ENCODE results near the gene ELMO1.

ELMO1 gene

DNA sequence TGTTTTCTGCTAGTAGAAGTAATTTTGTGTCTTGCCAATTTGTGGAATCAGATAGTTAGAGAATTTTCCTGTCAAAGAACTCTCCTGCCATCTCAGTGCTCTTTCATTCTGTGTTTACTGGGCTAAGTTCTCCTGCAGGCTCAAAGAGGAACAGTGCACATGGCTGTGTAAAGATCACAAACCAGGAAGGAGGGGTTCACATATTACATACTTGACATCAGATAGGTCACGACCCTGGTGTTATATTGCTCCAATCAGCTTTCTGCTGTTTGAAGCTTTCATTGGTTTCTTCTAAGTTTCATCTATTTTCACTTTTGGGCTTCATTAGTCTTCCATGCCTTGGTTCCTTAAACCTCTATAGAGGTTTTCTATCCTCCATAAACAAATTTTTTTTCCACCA, 13.5 kb upstream of the ELMO1 start:
- DNase-seq, result no peak

DNA sequence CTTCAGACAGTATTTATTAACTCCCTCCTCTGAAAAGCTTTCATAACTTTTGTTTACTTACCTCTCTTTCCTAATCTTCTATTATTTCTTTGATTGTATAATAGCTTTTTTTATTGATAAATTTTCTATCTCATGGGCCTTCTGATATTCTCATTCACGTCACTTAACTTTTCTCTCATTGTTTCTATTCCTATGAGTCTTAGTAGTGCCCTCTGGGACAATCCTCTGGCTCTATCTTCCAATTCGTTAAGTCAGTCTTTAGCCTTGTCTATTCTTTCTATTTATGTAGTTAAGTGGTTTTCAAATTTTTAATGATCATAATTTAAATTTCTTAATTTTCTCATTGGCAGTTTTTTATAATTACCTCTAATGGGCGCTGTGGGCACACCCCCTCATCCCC, 6.4 kb upstream of the ELMO1 start:
- DNase-seq, result no peak

GRCh38 chr7:37452346-37452745, 3.7 kb upstream of the ELMO1 start:
- no peak for DNase-seq

GRCh38 chr7:37450035-37450434, 1.4 kb upstream of the ELMO1 start:
- DNase-seq, result no peak

DNA sequence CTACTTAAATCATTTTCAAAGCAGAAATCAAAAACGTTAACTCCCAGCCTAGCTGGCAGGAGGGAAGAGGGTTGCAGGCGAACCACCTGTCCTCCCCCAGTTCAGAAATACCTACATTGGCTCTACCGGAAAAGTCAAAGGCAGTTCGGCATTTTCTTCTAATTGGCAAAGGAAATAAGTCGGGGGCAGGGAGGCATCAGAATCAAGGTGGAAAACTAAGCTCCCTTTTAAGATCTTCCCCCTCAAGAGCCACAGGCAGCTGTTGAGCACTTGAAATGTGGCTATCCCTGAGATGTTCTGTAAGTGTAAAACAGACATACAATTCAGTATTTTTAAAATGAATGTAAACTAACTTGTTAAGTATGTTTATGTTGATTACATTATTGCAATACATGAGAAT, 957 bp upstream of the ELMO1 start:
- no peak for DNase-seq

DNA sequence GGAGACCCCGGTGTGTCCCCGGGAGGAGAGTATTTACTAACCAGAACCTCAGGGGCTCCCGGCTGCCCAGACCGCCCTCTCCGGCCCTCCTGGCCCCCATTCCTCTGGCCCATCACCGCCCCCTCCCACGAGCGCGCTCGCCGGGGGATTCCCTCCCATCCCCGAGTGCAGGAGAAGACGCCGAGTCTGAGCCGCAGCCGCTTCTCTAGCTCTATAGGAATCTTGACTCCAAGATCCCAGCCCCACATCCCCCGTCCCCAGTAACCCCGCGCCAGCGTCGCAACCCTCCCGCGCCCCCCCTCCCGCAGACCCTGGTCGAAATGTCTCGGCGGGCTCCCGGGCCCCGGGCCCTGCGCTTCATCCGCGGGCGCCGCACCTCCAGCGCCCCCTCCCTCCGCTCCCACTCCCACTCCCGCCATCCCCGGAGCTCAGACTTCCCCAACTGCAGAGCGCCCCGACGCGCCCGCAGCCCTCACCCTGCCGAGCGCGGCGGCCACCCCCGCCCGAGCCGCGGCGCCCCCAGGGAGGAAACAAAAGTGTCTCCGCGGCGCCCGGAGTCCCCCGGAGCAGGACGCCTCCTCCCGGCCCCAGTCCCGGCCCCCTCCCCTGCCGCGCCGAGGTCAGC, 541 bp downstream of the ELMO1 start:
- DNase-seq, result no peak

DNA sequence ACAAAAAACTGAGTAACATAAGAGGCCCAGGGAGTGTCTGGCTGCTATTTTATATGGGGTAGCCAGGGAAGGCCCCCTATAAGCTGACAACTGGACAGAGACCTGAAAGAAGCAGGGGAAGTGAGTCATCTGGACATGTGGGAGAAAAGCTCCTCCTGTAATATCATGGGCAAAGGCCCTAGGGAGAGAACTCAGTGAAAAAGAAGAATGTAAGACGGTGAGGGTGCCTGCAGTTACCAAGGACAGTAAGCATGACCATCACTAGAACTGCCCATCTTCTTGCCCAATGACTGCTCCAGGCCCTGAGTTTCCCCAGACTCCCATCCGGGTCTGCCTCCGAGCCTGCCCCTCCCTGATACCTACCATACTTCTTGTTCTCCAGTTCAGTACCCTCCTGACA, 2.3 kb downstream of the ELMO1 start:
- no peak for DNase-seq

GRCh38 chr7:37445790-37446189, 2.9 kb downstream of the ELMO1 start:
- no peak for DNase-seq

DNA sequence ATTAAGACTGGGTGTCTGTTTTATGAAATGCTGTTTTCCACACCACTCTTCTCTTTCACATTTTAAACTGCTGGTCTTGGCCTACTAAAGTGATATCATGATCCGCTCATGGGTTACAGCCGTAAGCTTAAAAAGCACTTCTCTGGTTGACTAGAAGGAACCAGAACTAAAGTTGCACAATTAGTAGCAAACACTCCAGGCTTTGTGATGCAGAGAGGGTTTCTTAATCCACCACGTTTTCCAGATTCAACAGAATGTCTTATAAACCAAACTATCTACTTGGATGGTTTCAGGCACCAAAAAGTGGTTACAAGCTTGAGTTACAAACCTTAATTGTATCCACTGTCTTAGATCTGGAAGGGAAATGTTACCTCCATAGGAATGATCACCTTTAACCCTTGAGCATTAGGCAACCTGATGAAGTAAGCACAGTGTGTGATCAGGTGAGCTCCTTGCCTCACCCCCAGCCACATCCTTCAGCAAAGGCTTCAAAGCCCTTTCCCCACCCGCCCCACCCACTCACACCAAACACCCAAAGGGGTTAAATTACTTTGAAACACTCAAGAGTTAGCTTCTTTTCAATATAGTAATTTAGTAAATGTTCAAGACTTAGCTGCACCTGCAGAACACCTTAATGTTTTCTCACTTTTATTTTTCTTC, 3.5 kb downstream of the ELMO1 start:
- no peak for DNase-seq

DNA sequence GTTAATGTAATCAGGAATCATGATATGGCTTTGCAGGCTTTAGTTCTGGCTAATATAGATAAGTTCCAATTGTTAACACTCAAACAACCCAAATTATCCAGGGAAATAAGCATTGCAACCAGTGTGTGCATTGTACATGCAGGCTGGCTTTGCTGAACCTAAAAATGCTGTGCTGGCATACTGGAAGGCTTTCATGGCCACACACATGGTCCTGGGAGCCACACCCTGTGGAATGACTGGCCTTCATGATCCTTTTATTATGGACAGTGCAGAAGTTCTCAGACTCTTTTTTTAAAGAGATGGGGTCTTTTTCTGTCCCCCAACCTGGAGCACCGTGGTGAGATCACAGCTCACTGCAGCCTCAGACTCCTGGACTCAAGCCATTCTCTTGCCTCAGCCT, 5.0 kb downstream of the ELMO1 start:
- no peak for DNase-seq

GRCh38 chr7:37442268-37442667, 6.4 kb downstream of the ELMO1 start:
- DNase-seq, result no peak

DNA sequence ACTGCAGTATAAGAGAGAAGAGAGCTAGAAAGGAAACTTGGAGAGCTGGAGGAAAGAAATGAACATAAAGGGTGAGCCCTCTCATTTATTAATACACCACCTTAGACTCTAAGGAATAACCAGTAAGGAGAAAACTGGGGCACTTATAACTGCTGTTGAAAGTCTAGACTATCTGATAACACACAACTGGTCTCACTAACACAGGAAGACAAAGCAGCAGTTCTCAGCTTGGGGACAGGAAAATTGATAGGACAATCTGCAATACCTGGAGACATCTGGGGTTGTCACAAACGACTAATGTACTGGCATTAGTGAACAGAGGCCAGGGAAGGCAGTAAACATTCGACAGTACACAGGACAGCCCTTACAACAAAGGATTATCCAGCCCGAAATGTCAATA, 6.8 kb downstream of the ELMO1 start:
- no peak for DNase-seq

DNA sequence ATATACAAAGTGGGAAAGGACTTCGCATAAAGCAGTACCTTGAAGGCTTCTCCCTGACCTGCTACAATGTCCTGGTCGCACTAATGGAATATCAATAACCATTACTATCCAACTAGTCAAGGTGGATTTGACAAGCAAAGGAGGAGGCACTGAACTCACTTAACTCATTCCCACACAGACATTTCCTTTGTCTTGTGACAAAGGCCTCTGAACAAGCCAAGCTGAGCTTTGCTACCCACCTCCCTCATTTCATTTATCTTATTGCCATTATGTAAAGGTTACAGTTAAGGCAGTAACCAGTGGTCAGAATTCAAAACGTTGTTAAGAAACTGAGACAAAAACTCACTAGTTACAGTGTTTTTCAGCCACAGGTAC, 7.3 kb downstream of the ELMO1 start:
- no peak for DNase-seq

DNA sequence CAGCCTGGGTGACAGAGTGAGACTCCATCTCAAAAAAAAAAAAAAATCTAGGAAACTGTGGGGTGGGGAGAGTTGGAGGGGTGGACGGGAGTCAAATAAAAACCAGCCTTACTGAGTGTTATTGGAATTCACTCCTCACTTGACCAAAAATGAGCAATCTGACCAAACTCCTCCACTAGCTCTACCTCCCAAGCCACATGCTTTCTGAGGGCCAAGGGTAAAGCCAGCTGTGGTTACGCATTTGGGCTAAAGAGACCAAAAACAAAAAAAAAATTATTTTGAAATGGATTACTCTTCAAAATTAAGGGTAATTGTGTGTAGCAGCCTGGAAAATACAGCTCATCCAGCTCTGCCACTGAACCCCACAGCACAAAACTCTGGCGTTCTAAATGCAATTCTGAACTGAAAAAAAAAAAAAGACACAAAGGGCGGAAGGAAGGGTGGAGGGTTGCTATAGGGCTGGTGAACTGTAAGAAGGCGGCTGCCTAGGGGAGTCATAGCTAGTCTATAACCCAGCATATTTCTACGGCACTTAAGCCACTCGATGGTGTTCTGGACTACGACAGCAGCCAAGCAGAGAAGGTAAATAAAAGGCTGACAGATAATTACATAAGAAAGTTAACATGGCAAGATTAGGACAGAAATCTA, 7.8 kb downstream of the ELMO1 start:
- no peak for DNase-seq

- no peak for DNase-seq
Observed at GRCh38 chr7:37439653-37440026, 9.0 kb downstream of the ELMO1 start.

DNA sequence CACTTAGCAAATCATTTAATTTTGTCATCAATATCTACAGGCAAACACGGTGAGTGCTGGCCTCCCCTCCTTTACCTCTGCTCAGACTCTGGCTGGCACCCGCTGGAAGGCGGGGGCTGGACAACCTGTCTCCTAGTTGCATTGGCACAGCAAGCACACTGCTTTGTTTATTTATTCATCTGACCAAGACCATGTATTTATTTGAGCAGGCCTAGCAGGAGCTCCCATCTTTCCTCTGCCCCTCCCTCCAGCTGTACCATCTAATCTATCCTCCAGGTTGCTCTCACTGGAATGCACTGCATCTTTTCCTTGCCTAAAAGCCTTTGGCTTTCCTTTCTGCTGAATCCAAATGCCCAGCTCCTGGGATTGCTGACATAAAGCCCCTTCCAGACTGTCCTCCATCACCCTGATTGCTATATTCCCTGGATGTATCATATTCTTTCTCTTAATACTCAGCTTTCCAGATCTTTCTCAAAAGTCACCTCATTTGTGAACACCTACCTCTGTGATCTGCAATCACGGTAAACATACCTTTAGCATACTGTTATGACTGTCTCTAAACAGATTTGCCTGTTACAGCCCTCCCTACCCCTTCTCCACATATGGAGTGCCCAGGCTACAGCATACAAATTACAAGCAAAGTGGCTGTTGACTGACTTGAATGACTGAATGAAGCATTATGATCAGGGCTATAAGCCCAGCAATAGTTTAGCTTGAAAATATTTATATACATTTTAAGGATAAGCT, 9.6 kb downstream of the ELMO1 start:
- DNase-seq, result no peak

DNA sequence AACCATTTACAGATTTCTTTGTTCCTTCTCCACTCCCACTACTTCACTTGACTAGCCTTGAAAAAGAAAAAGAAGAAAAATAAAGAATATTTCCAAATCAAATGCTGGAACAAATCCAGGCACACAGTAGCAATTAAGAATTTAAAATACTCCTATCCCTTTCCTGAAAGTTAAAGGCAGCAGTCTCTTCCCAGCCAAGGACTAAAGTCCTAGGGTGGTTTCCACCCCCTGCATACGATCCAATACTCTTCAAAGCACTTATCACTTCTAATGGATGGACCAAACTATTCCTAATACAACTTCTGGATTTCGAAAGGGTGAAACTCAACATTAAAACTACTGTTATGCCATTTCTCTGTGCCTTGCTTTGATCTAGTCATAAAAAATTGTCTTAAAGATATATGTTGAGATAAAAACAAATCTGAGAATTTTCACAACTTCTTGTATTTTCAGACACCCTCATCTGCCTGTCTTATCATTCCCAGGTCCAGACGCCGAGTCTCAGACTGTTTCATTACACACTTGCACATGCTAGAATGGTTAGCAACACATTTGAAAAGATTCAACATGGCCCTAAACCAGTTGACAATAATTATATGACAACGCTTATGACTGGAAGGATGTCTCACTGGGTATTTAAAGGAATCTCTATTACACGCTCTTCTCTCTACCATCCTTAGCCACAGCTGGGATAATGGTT, 13.4 kb downstream of the ELMO1 start:
- no peak for DNase-seq

DNA sequence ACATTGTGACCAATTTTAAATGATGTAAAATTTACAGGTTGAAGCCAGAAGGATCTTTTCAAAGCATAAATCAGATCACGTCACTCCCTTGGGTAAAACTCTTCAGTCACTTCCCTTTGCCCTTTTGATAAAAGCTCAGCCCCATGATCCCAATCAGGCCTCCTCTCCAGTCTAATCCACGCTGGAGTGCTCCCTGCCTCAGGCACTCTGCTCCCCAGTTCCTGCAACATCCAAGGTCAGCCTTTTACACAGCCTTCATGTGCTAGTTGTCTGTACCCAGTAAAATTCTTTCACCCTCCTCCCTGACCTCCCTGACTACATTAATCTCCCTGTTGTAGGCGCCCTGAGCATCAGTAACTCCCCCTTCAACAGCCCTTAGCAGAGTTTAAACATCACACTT, 14.1 kb downstream of the ELMO1 start:
- DNase-seq, result no peak

GRCh38 chr7:37433166-37433565, 15.5 kb downstream of the ELMO1 start:
- no peak for DNase-seq

DNA sequence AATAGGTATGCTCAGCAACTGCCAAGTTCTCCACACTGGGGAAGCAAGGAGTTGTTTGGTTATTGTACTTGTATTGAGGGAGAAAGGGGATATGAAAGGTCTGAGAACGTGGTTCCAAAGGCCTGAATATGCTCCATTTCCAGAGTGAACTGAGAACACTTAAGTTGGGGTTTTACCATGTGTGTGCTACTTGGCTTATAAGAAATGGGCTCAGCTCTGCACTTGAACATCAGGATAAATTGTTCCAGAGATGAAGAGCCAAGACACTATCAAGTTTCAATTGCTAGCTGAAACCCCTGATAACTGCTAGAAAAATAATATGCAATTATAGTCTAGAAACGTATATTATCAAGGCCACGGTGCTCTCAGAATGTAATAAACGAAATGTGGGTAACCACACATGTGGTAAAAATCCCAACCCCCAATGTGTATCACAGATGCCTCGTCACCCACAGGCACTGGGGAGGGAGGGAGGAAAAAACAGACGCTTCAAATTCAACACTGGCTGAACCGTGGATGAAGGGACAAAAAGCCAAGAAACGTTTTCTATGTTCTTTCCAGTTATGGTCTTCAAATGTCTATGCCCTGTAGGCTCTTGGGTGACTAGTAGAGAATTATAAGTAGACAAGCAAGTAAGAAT, 16.3 kb downstream of the ELMO1 start:
- DNase-seq, result no peak

- no peak for DNase-seq
Observed at GRCh38 chr7:37431413-37431812, 17.3 kb downstream of the ELMO1 start.

- DNase-seq, result no peak
Observed at GRCh38 chr7:37430640-37431039, 18.0 kb downstream of the ELMO1 start.

- DNase-seq, result no peak
Observed at GRCh38 chr7:37430171-37430570, 18.5 kb downstream of the ELMO1 start.

All from NCI-H1105 (cell line).